SKM-1 (cell line): Measurements from ENCODE around the gene CCDC88C.
"Not testable (repeated sequence)": the region's sequence is repeated elsewhere in the genome, so short reads cannot be mapped to it uniquely, and the experiment has no call there.

Experiments used
- DNase-seq: peaks from one replicate; lab custom pipeline; 2025; ENCODE audit not compliant: unreplicated experiment; lab: John Stamatoyannopoulos, UW

CCDC88C gene

GRCh38 chr14:91418387-91419043, 895 bp upstream of the CCDC88C start:
- no peak for DNase-seq

GRCh38 chr14:91417983-91418386, 365 bp upstream of the CCDC88C start:
- DNase-seq: no peak

GRCh38 chr14:91416744-91417119, 888 bp downstream of the CCDC88C start:
- DNase-seq: no peak

GRCh38 chr14:91415794-91416743, 1.6 kb downstream of the CCDC88C start:
- DNase-seq: no peak

GRCh38 chr14:91414475-91414833, 3.2 kb downstream of the CCDC88C start:
- DNase-seq: no peak

- no peak for DNase-seq
These were observed 3.8 kb downstream of the CCDC88C start for GRCh38 chr14:91413547-91414474.

GRCh38 chr14:91412939-91413338, 4.7 kb downstream of the CCDC88C start:
- no peak for DNase-seq

- no peak for DNase-seq
These were observed 6.7 kb downstream of the CCDC88C start for GRCh38 chr14:91410771-91411536.

GRCh38 chr14:91409928-91410718, 7.5 kb downstream of the CCDC88C start:
- DNase-seq: no peak

- DNase-seq: not testable (repeated sequence)
These were observed 8.4 kb downstream of the CCDC88C start for GRCh38 chr14:91409240-91409639.

- DNase-seq: no peak
These were observed 10.6 kb downstream of the CCDC88C start for GRCh38 chr14:91406982-91407381.

GRCh38 chr14:91406451-91406850, 11.2 kb downstream of the CCDC88C start:
- DNase-seq: no peak

- DNase-seq: no peak
These were observed 11.7 kb downstream of the CCDC88C start for GRCh38 chr14:91405724-91406435.

- no peak for DNase-seq
These were observed 12.3 kb downstream of the CCDC88C start for GRCh38 chr14:91405241-91405721.

GRCh38 chr14:91402771-91403600, 14.6 kb downstream of the CCDC88C start:
- DNase-seq: no peak

- DNase-seq: no peak
These were observed 15.3 kb downstream of the CCDC88C start for GRCh38 chr14:91402348-91402747.

- DNase-seq: no peak
These were observed 15.9 kb downstream of the CCDC88C start for GRCh38 chr14:91401751-91402150.

GRCh38 chr14:91400696-91401095, 16.9 kb downstream of the CCDC88C start:
- no peak for DNase-seq
